Tibial artery (tissue), 4 donors: ENCODE data around the gene SUFU.
A peak's percentile ranks its signal among the peaks of the same experiment; 100 is the strongest.

Experiments used
- DNase-seq, 2 donors: peaks; one replicate each; pipeline ENCODE4 v3.0.0-alpha.2; 2019
- H3K27ac ChIP-seq, 2 donors: fragments of 200-600 bp; sonication (generic) in 1 of 2; 1 replicate in 1 of 2; 2 replicates in 1 of 2; pipeline ENCODE4 v1.5.1; 2018 to 2019; ENCODE audit warnings: mild to moderate bottlenecking in 1 of 2
- H3K27me3 ChIP-seq, 2 donors: fragments of 200-600 bp; sonication (generic) in 1 of 2; one replicate each; pipeline versions ENCODE4 v1.5.1 to v1.6.0; 2016 to 2019
- H3K36me3 ChIP-seq, 3 donors: fragments of 200-600 bp; sonication (generic) in 2 of 3; one replicate each; pipeline ENCODE4 v1.5.1; 2016 to 2019; ENCODE audit warnings: mild to moderate bottlenecking in 2 of 3
- H3K4me1 ChIP-seq, 4 donors: fragments of 200-600 bp; sonication (generic) in 2 of 4; 1 replicate in 3 of 4; 2 replicates in 1 of 4; pipeline ENCODE4 v1.5.1; 2016 to 2019
- H3K4me3 ChIP-seq, 2 donors: fragments of 200-600 bp; sonication (generic) in 1 of 2; 1 replicate in 1 of 2; 2 replicates in 1 of 2; pipeline ENCODE4 v1.5.1; 2018 to 2019; ENCODE audit warnings: mild to moderate bottlenecking in 2 of 2
- H3K9me3 ChIP-seq, 3 donors: fragments of 200-600 bp; sonication (generic) in 1 of 3; one replicate each; pipeline ENCODE4 v1.5.1; 2016 to 2019
- intact Hi-C: fragments of 100-400 bp; cut with DNase I; formaldehyde crosslinking; loops from one replicate; pipeline ENCODE4 v1.15.0; 2023; ENCODE audit warnings: low total_unique reads
- TF ChIP-seq, protein P1 (sequence below), 2 experiments: fragments of 200-600 bp in 1 of 2; fragments of 450-650 bp in 1 of 2; IDR thresholded peaks; one replicate each; pipeline ENCODE4 v1.5.1; 2017 to 2019; ENCODE audit warnings: antibody characterized with exemption in 2 of 2, mild to moderate bottlenecking in 1 of 2, moderate library complexity in 1 of 2

SUFU gene

DNA sequence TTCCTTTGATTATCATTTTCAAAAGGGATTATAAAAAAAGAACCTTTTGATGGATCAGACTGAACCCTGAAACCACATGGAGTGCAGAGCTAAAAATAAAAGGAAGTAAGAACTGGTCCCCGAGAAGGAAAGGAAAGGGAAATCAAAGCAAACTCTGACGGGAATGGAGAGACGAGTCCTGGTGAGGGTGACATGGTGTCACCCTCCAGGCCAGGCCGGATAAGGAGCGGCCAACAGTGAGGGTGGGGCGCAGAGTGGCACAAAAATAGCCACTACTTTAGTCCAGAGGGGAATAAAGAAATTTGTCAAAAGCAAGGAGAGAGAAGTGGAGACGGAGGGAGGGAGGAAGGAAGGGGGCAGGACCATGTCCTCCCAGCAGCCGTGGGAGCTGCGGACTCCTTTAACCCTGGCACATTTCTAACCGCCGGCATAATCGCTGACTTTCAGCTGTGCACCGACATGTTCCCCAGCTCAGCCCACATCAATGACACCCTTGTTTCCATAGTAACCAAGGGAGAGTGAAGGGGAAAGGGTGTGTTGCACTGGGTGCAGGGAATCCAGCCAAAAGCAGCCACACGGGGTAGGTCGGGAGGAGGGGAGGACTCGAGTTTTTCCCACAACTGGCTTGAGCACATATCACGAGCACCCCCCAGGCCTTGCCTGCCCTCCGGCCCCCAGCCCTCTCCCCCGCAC lies 170.2 kb downstream of the SUFU start:
- H3K9me3 ChIP-seq = no peaks in the 10 kb centered on the region
- peak overlapping the region; percentile 38 to 46 for H3K4me3 ChIP-seq
- peak overlapping the region; percentile 81 to 90 for H3K27ac ChIP-seq
- no peaks in the 10 kb centered on the region for H3K27me3 ChIP-seq
- no peaks in the 10 kb centered on the region for H3K36me3 ChIP-seq
- TF ChIP-seq, protein P1, sequence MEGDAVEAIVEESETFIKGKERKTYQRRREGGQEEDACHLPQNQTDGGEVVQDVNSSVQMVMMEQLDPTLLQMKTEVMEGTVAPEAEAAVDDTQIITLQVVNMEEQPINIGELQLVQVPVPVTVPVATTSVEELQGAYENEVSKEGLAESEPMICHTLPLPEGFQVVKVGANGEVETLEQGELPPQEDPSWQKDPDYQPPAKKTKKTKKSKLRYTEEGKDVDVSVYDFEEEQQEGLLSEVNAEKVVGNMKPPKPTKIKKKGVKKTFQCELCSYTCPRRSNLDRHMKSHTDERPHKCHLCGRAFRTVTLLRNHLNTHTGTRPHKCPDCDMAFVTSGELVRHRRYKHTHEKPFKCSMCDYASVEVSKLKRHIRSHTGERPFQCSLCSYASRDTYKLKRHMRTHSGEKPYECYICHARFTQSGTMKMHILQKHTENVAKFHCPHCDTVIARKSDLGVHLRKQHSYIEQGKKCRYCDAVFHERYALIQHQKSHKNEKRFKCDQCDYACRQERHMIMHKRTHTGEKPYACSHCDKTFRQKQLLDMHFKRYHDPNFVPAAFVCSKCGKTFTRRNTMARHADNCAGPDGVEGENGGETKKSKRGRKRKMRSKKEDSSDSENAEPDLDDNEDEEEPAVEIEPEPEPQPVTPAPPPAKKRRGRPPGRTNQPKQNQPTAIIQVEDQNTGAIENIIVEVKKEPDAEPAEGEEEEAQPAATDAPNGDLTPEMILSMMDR (IDR thresholded peaks at IDR 0.05) = no peak
- peaks cover 13 to 64% (median 50%) of the 10 kb centered on the region in 4 donors for H3K4me1 ChIP-seq
- intact Hi-C loops = no loop called here
- peak; percentile 68 to 90 for DNase-seq

DNA sequence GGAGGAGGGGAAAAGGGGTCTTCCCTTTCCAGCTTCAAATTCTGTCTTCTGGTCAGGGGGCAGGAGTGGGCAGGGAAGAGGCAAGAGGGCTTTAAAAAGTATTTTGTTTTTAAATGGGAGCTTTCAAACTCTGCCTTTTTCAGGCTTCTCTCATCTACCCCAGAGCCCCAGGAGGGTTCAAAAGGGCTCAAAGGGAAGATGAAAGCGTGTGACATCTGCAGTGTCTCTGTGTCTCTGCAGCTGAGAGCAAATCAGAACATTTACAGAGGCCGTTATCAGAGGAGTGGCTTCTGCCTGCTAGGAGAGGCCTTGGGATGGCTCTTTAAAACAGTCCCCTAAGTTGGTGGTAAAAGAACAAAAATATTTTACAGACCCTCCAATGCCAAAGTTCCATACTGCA lies 170.8 kb downstream of the SUFU start:
- Histone ChIP-seq H3K27me3 (no peaks in the 10 kb centered on the region), H3K36me3 (no peaks in the 10 kb centered on the region), H3K4me3 (peak overlapping the region; percentile 38 to 46), H3K4me1 (peaks cover 13 to 62% (median 46%) of the 10 kb centered on the region in 4 donors), H3K9me3 (no peaks in the 10 kb centered on the region), H3K27ac (peak overlapping the region; percentile 81 to 90)
- intact Hi-C loops = no loop called here
- DNase-seq = no peak
- TF ChIP-seq, protein P1 (IDR thresholded peaks at IDR 0.05) = no peak

DNA sequence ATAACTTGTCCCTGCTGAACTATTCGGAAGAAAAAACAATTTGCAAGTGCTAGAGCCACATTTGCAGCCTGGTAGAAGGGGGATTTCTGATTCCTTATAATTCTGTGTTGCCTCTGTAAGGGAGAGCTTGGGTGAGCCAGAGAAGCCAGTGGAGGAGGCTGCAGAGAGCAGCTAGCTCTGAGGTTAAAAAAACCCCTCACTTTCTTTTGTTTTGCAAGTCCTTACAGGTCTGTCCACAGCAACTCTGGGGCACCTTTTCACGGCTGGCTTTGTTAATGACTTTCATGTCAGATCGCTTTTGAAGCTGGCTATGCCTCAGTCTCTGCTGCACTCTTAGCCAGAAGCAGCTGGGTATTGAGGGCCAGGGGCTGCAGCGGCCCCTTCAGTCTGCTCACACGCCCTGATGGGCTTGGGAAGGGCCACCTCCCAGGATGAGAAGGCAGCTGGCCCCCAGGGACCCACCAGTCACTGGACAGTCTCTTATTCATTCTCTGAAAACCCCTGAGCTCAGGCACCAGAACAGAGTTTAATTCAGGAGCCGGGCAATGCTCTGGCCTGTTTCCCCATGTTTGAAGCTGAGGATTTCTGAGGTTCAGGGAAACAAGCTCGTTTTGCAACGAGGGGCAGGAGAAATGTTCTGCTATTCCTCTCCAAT lies 171.4 kb downstream of the SUFU start:
- TF ChIP-seq, protein P1 (IDR thresholded peaks at IDR 0.05) = no peak
- H3K9me3 ChIP-seq = no peaks in the 10 kb centered on the region
- no peak overlapping the region for H3K4me3 ChIP-seq
- H3K27ac ChIP-seq = peak overlapping the region; percentile 81 to 90
- peak in 1 of 2 donors; percentile 56 for DNase-seq
- H3K36me3 ChIP-seq = peaks cover 0 to under 1% (median 0%) of the 10 kb centered on the region in 3 donors
- H3K27me3 ChIP-seq = no peaks in the 10 kb centered on the region
- H3K4me1 ChIP-seq = peaks cover 13 to 58% (median 41%) of the 10 kb centered on the region in 4 donors
- intact Hi-C loops = no loop called here

DNA sequence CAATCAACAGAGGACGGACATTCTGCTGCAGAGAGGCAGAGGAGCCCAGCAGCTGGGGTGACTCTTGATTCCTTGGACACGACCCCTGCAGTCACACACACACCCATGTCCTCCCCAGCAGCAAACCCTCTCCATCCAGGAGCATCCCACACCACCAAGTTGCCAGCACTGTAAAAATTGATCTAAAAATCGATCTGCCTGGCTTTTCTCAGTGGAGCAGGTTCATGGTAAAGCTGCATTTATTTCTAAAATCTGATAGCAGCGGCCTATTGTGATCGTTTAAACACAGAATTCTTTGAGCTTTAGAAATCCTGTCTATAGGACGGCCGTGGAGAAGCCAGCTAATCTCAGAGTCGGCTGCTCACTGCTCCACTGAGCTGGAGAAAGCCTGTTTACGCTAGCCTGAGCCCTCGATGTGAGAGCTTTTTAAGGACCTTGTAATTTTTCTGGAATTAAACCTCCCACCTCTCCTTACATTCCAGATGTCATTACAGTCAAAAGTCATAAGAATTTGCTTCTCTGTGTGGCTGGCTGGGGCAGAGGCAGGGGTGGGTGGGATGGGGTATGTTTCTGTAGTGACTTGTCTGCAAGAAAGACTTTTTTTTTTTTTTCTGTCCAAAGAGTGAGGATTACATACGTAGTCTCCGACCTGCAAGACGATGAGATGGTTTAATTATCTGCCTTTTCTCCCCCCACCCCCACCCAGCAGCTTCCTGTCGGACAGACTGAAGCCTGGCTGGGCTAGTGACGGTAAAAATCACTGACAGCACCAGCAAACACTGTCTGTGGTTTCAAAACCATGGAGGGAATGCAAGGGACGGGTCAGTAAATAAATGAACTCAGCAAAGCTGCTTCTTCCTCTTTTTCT lies 172.1 kb downstream of the SUFU start:
- no peaks in the 10 kb centered on the region for H3K27me3 ChIP-seq
- peaks cover 13 to 58% (median 41%) of the 10 kb centered on the region in 4 donors for H3K4me1 ChIP-seq
- DNase-seq = peak in 1 of 2 donors; percentile 65

More for the DNA sequence above, 172.1 kb downstream of the SUFU start:
- H3K4me3 ChIP-seq = no peak overlapping the region
- peaks cover 0 to 8% (median 0%) of the 10 kb centered on the region in 3 donors for H3K36me3 ChIP-seq
- intact Hi-C loops = no loop called here
- H3K27ac ChIP-seq = peak overlapping the region; percentile 81 to 90
- TF ChIP-seq, protein P1 (IDR thresholded peaks at IDR 0.05) = no peak
- H3K9me3 ChIP-seq = no peaks in the 10 kb centered on the region
